ENCODE results near the gene NLRC5. TPM values are rescaled to one million over a fixed set of nuclear protein-coding genes. Genes with fewer than 3 reads are reported as not detected.
"Not testable (repeated sequence)": the region's sequence is repeated elsewhere in the genome, so short reads cannot be mapped to it uniquely, and the experiment has no call there.

NLRC5 gene
- total RNA-seq, 4 donors from 2014 or later, result 20.6 to 189 (median 43.2) TPM

DNA sequence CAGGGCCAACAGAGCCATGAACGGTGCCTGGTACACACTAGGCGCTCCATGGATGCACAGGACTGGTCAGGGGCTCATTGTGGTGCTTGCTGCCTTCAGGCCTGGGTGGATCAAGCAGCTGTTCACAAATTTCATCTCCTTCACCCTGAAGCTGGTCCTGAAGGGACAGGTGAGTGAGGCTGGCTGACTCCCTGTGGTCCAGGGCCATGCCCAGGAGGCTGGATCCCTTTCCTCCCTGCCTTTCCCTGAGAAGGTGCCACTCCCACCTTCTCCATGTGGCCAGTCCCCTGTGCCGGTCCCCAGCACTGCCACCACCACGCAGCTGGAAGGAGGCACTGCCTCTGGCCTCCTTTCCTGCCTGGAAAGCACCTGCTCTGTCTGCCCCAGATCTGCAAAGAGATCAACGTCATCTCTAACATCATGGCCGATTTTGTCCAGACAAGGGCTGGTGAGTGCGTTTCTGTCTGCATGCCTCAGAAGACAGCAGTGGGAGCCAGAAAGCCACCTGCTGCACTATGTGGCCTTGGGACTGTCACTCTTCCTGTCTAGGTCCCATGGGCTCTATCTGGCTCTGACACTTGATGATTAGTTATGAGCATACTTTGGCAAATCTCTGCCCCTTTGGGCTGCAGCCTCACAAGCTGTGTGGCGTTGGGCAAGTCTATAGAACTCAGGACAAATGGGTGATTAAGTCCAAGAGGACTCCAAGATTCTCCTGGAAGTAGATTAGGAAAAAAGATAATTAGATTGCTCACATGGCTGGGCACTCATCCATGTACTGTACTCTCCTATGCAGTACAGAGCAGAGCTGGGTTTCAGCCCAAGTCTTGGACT, 18.2 kb upstream of the NLRC5 start:
- ATAC-seq (ENCODE audit: low FRiP score), result no peak
- DNase-seq (ENCODE audit: low spot score), result no peak
- no peak for TF ChIP-seq CTCF (IDR thresholded peaks at IDR 0.05)

DNA sequence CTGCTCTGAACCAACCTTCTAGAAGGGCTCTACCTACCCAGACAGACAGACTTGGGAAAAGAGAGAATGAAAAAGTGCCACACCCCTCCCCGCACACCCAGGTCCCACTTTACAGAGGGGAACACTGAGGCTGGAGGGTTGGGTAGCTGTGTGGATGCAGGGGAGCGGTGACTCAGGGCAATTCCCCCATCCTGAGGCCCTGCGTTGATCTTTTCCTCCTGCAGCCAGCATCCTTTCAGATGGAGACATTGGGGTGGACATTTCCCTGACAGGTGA, 17.7 kb upstream of the NLRC5 start:
- TF ChIP-seq CTCF (IDR thresholded peaks at IDR 0.05), result no peak
- ATAC-seq (ENCODE audit: low FRiP score) (no peak), DNase-seq (ENCODE audit: low spot score) (no peak)

DNA sequence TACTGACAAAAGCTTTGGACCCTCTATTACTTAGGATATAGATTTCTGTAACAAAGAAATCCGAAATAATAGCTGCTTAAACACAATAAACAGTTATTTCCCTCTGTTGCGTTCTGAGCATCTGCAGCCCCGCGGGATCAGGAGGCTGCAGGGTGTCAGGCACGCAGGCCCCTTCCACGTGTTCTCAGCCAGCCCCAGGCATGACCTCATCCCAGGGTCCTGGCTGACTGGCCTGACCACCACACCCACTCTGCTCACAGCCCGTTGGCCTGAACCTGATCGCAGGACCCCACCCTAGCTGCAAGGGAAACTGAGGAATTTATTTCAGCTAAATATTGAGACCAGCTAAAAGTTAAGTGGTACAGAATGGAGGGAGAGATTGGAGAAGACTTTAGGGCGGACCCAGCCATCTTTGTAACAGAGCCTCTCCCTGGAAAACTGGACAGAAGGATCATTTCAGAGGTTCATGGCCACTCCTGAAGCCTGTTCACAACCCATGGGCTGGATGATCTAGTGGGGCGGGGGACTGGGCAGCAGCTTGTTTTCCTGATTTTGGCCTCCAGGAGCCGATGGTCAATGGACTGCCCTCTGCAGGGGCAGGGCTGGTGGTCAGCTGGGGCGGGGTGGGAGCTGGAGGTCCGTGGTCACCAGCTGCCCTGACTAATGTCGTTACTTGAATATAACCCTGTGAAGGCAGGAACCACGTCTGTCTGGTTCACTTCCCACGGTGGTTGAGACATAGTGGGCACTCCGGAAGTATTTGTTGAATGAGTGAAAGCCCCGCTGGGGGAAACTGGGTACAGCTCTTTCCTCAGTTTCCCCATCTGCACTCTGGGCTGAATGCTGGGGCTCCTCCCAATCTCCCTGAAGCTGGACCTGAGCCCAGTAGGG, 16.7 kb upstream of the NLRC5 start:
- TF ChIP-seq CTCF (IDR thresholded peaks at IDR 0.05), result no peak
- ATAC-seq (ENCODE audit: low FRiP score), result no peak
- no peak for DNase-seq (ENCODE audit: low spot score)

DNA sequence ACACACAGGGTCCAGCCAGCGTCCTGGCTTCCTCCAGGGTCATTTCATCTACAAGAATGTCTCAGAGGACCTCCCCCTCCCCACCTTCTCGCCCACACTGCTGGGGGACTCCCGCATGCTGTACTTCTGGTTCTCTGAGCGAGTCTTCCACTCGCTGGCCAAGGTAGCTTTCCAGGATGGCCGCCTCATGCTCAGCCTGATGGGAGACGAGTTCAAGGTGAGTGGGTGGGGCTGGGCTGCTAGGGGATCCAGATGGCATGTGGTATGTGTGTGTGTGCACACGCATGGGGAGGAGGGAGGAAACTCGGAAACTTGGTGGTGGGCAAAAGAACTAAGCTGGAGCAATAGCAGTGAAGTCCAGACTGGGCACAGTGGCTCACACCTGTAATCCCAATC, 16.1 kb upstream of the NLRC5 start:
- DNase-seq (ENCODE audit: low spot score), result no peak
- no peak for TF ChIP-seq CTCF (IDR thresholded peaks at IDR 0.05)
- ATAC-seq (ENCODE audit: low FRiP score), result no peak

GRCh38 chr16:56973899-56974298, 15.5 kb upstream of the NLRC5 start:
- ATAC-seq (ENCODE audit: low FRiP score); DNase-seq (ENCODE audit: low spot score): not testable (repeated sequence)

GRCh38 chr16:56974549-56975300, 14.6 kb upstream of the NLRC5 start:
- no peak for DNase-seq (ENCODE audit: low spot score)
- no peak for TF ChIP-seq CTCF (IDR thresholded peaks at IDR 0.05)
- ATAC-seq (ENCODE audit: low FRiP score), result no peak

DNA sequence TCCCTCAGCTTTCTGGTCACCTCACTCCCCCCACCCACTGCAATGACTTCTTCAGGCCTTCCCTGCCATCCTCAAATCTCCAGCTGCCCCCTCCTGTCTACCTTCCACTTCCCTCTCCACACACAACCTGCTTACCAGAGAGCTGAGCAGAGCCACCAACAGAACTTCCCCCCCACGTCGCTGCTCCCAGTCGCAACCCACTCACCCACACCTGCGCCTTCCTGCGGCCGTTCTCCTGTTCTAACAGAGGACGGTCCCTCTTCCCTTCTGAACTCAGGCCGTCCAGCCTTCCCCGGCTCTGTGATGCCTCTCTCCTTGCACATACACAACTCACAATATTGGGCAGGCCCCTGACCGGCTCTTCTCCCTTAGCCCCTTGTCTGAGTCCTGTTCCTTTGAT, 13.6 kb upstream of the NLRC5 start:
- TF ChIP-seq CTCF (IDR thresholded peaks at IDR 0.05), result no peak
- ATAC-seq (ENCODE audit: low FRiP score) (no peak), DNase-seq (ENCODE audit: low spot score) (no peak)

Data from omental fat pad (tissue), 4 donors.